ENCODE results near the gene STIP1. TPM values are rescaled to one million over a fixed set of nuclear protein-coding genes. Genes with fewer than 3 reads are reported as not detected.
A peak's percentile ranks its signal among the peaks of the same experiment; 100 is the strongest.
"Not testable (repeated sequence)": the region's sequence is repeated elsewhere in the genome, so short reads cannot be mapped to it uniquely, and the experiment has no call there.

The STIP1 gene
- total and polyA plus RNA-seq, 4 experiments from 2014 or later = 37.1 to 106 (median 98.1) TPM

GRCh38 chr11:64161037-64161436 is 24.9 kb upstream of the STIP1 start:
- intact Hi-C loops (cut with micrococcal nuclease) = no loop called here
- Histone ChIP-seq H3K4me1 (ENCODE audit: insufficient read depth, low read length) (peaks cover 6% of the 10 kb centered on the region), H3K4me3 (ENCODE audit: low read length in 2 of 2) (no peak overlapping the region), H3K27me3 (ENCODE audit: insufficient read depth, low read length) (no peaks in the 10 kb centered on the region), H3K27ac (ENCODE audit: low read depth, low read length) (no peak overlapping the region), H3K36me3 (ENCODE audit: insufficient read depth, low read length) (no peaks in the 10 kb centered on the region), H3K9me3 (ENCODE audit: control insufficient read depth in 1 of 2, low read length in 2 of 2) (no peaks in the 10 kb centered on the region)
- ChIA-PET CTCF (ENCODE audit: partially characterized antibody) (interaction anchor here (1.0 kb wide), 1 partner anchor 9 kb away, joined by 3 read pairs; no protein-coding TSS in a partner anchor), POLR2A (ENCODE audit: partially characterized antibody) (no interaction called here)
- H3K27me3 Mint-ChIP-seq = no peaks in the 10 kb centered on the region
- no peak overlapping the region for H3K27ac Mint-ChIP-seq
- H3K36me3 Mint-ChIP-seq = no peaks in the 10 kb centered on the region
- H3K4me1 Mint-ChIP-seq = peaks cover 1 to 8% (median 5%) of the 10 kb centered on the region in 4 donors
- no peak for DNase-seq
- H3K4me3 Mint-ChIP-seq = no peak overlapping the region
- H3K9me3 Mint-ChIP-seq = no peaks in the 10 kb centered on the region

- H3K27ac Mint-ChIP-seq; DNase-seq; H3K9me3 Mint-ChIP-seq; intact Hi-C loops (cut with micrococcal nuclease); H3K4me3 ChIP-seq (ENCODE audit: low read length in 2 of 2); H3K27ac ChIP-seq (ENCODE audit: low read depth, low read length); H3K9me3 ChIP-seq (ENCODE audit: control insufficient read depth in 1 of 2, low read length in 2 of 2); H3K27me3 ChIP-seq (ENCODE audit: insufficient read depth, low read length); H3K36me3 Mint-ChIP-seq; H3K36me3 ChIP-seq (ENCODE audit: insufficient read depth, low read length); H3K27me3 Mint-ChIP-seq: not testable (repeated sequence)
- Mint-ChIP-seq H3K4me3 (peak overlapping the region in 1 of 8 donors; percentile 15), H3K4me1 (peaks cover 4 to 15% (median 6%) of the 10 kb centered on the region in 4 donors)
- POLR2A ChIA-PET (ENCODE audit: partially characterized antibody) = interaction anchor here (0.6 kb wide), 1 partner anchor 15 kb away, joined by 3 read pairs; no protein-coding TSS in a partner anchor
- peaks cover 11% of the 10 kb centered on the region for H3K4me1 ChIP-seq (ENCODE audit: insufficient read depth, low read length)
- CTCF ChIA-PET (ENCODE audit: partially characterized antibody) = interaction anchor here (2.8 kb wide), 1 partner anchor 11 kb away, joined by 16 read pairs; no protein-coding TSS in a partner anchor
Observed at GRCh38 chr11:64162769-64163168, 23.2 kb upstream of the STIP1 start.

DNA sequence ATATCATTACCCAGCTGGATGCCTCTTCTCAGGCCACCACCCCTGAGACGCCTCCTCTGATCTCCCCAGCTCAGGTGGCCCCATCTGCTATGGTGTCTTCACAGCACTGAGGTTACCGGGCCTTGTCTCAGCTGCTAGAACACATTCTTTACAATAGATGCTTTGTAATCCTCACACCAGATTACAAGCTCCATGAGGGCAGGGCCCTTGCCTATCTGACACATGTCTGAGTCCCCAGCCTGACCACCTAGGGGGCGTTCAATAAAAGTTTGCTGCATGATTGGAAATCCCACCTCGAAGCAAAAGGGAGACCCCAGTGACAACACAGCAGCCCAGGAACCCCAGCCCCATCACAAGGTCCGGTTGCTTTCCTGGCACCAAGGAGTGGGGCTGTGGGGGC is 22.0 kb upstream of the STIP1 start:
- ChIA-PET CTCF (ENCODE audit: partially characterized antibody) (interaction anchor here (0.7 to 2.8 kb wide), 2 partner anchors 12 to 328 kb away, joined by 3 to 16 read pairs; no protein-coding TSS in a partner anchor), POLR2A (ENCODE audit: partially characterized antibody) (interaction anchor here (0.8 kb wide), 1 partner anchor 22 kb away, joined by 6 read pairs; the partner anchor contains the start of gene STIP1)
- peaks cover 4 to 15% (median 6%) of the 10 kb centered on the region in 4 donors for H3K4me1 Mint-ChIP-seq
- intact Hi-C loops (cut with micrococcal nuclease) = no loop called here
- no peaks in the 10 kb centered on the region for H3K36me3 Mint-ChIP-seq
- H3K27me3 Mint-ChIP-seq = no peaks in the 10 kb centered on the region
- DNase-seq = no peak
- Histone ChIP-seq H3K27ac (ENCODE audit: low read depth, low read length) (no peak overlapping the region), H3K4me3 (ENCODE audit: low read length in 2 of 2) (no peak overlapping the region), H3K27me3 (ENCODE audit: insufficient read depth, low read length) (no peaks in the 10 kb centered on the region), H3K36me3 (ENCODE audit: insufficient read depth, low read length) (no peaks in the 10 kb centered on the region), H3K4me1 (ENCODE audit: insufficient read depth, low read length) (peaks cover 11% of the 10 kb centered on the region), H3K9me3 (ENCODE audit: control insufficient read depth in 1 of 2, low read length in 2 of 2) (no peaks in the 10 kb centered on the region)
- H3K9me3 Mint-ChIP-seq = no peaks in the 10 kb centered on the region
- peak overlapping the region in 6 of 8 donors; percentile 5 to 66 (median 27) for H3K4me3 Mint-ChIP-seq
- H3K27ac Mint-ChIP-seq = no peak overlapping the region

GRCh38 chr11:64164392-64165312 is 21.3 kb upstream of the STIP1 start:
- H3K4me3 Mint-ChIP-seq = peak overlapping the region; percentile 73 to 83 (median 79)
- H3K36me3 Mint-ChIP-seq = no peaks in the 10 kb centered on the region
- H3K27me3 Mint-ChIP-seq = no peaks in the 10 kb centered on the region
- DNase-seq = no peak
- Histone ChIP-seq H3K36me3 (ENCODE audit: insufficient read depth, low read length) (no peaks in the 10 kb centered on the region), H3K9me3 (ENCODE audit: control insufficient read depth in 1 of 2, low read length in 2 of 2) (no peaks in the 10 kb centered on the region), H3K4me1 (ENCODE audit: insufficient read depth, low read length) (peaks cover 11% of the 10 kb centered on the region), H3K4me3 (ENCODE audit: low read length in 2 of 2) (peak overlapping the region in 1 of 2 donors; percentile 62), H3K27me3 (ENCODE audit: insufficient read depth, low read length) (no peaks in the 10 kb centered on the region), H3K27ac (ENCODE audit: low read depth, low read length) (no peak overlapping the region)
- peaks cover 4 to 15% (median 6%) of the 10 kb centered on the region in 4 donors for H3K4me1 Mint-ChIP-seq
- ChIA-PET POLR2A (ENCODE audit: partially characterized antibody) (interaction anchor here (0.6 to 2.8 kb wide), 4 partner anchors 20 to 179 kb away, joined by 3 to 25 read pairs (median 6); partner anchors contain the start of genes OTUB1 and STIP1), CTCF (ENCODE audit: partially characterized antibody) (interaction anchor here (2.8 kb wide), 1 partner anchor 13 kb away, joined by 16 read pairs; no protein-coding TSS in a partner anchor)
- intact Hi-C loops (cut with micrococcal nuclease) = no loop called here
- H3K27ac Mint-ChIP-seq = peak overlapping the region in 3 of 7 donors; percentile 37 to 48 (median 42)
- H3K9me3 Mint-ChIP-seq = no peaks in the 10 kb centered on the region

DNA sequence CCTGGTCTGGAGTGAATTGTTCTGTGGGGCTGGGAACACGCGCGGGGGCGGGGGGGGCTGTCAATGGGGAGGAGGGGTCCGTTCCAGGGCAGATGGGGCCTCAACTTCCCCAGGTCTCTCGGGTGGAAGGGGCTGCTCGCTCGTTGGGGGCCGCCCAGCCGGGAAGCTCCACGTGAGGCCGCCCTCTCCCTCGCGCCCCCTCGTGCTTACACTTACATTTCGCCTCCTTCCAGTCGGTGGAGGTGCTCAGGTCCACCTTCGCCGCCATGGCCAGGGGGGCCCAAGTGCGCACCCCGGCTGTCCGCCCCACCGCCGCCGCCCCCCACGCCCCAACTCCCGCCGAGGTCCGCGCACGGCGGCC is 20.5 kb upstream of the STIP1 start:
- H3K27me3 ChIP-seq (ENCODE audit: insufficient read depth, low read length) = no peaks in the 10 kb centered on the region
- no peaks in the 10 kb centered on the region for H3K9me3 Mint-ChIP-seq
- peak overlapping the region in 1 of 2 donors; percentile 62 for H3K4me3 ChIP-seq (ENCODE audit: low read length in 2 of 2)
- POLR2A ChIA-PET (ENCODE audit: partially characterized antibody) = interaction anchor here (0.6 to 2.8 kb wide), 4 partner anchors 19 to 180 kb away, joined by 3 to 25 read pairs (median 4); partner anchors contain the start of genes NUDT22, OTUB1, STIP1 and TRPT1
- no peak for DNase-seq
- H3K9me3 ChIP-seq (ENCODE audit: control insufficient read depth in 1 of 2, low read length in 2 of 2) = no peaks in the 10 kb centered on the region
- H3K27me3 Mint-ChIP-seq = no peaks in the 10 kb centered on the region
- intact Hi-C loops (cut with micrococcal nuclease) = no loop called here
- H3K27ac ChIP-seq (ENCODE audit: low read depth, low read length) = peak overlapping the region; percentile 55
- H3K4me1 ChIP-seq (ENCODE audit: insufficient read depth, low read length) = peaks cover 11% of the 10 kb centered on the region
- H3K27ac Mint-ChIP-seq = no peak overlapping the region
- no peaks in the 10 kb centered on the region for H3K36me3 ChIP-seq (ENCODE audit: insufficient read depth, low read length)
- CTCF ChIA-PET (ENCODE audit: partially characterized antibody) = interaction anchor here (1.2 kb wide), 1 partner anchor 137 kb away, joined by 3 read pairs; no protein-coding TSS in a partner anchor
- H3K4me3 Mint-ChIP-seq = peak overlapping the region in 5 of 8 donors; percentile 48 to 79 (median 79)
- H3K4me1 Mint-ChIP-seq = peaks cover 4 to 15% (median 6%) of the 10 kb centered on the region in 4 donors
- H3K36me3 Mint-ChIP-seq = no peaks in the 10 kb centered on the region

- H3K27me3 Mint-ChIP-seq = no peaks in the 10 kb centered on the region
- POLR2A ChIA-PET (ENCODE audit: partially characterized antibody) = interaction anchor here (0.7 to 2.8 kb wide), 8 partner anchors 19 to 180 kb away, joined by 3 to 25 read pairs (median 4); partner anchors contain the start of genes FERMT3, NUDT22, OTUB1 and PPP1R14B
- intact Hi-C loops (cut with micrococcal nuclease) = loop anchor here (2.0 kb wide), 1 partner anchor 19 kb away; no protein-coding TSS in a partner anchor
- peak within 1 kb of the TSS; percentile 55 for H3K27ac ChIP-seq (ENCODE audit: low read depth, low read length)
- H3K4me3 Mint-ChIP-seq = peak within 1 kb of the TSS; percentile 84 to 93 (median 91)
- peak within 1 kb of the TSS; percentile 47 to 62 for H3K4me3 ChIP-seq (ENCODE audit: low read length in 2 of 2)
- H3K9me3 ChIP-seq (ENCODE audit: control insufficient read depth in 1 of 2, low read length in 2 of 2) = no peaks in the 10 kb centered on the region
- CTCF ChIA-PET (ENCODE audit: partially characterized antibody) = interaction anchor here (1.2 to 1.6 kb wide), 3 partner anchors 14 to 137 kb away, joined by 3 read pairs; no protein-coding TSS in a partner anchor
- peak; percentile 63 to 76 (median 69) for DNase-seq
- no peaks in the 10 kb centered on the region for H3K36me3 ChIP-seq (ENCODE audit: insufficient read depth, low read length)
- no peaks in the 10 kb centered on the region for H3K36me3 Mint-ChIP-seq
- H3K27ac Mint-ChIP-seq = peak within 1 kb of the TSS in 6 of 7 donors; percentile 74 to 89 (median 82)
- H3K4me1 Mint-ChIP-seq = peaks cover 4 to 15% (median 6%) of the 10 kb centered on the region in 4 donors
- H3K27me3 ChIP-seq (ENCODE audit: insufficient read depth, low read length) = no peaks in the 10 kb centered on the region
- H3K9me3 Mint-ChIP-seq = no peaks in the 10 kb centered on the region
- H3K4me1 ChIP-seq (ENCODE audit: insufficient read depth, low read length) = peaks cover 11% of the 10 kb centered on the region
Observed at GRCh38 chr11:64165842-64166635, 19.9 kb upstream of the STIP1 start, which contains the start of gene MACROD1. Gene MACROD1, minus strand, starts transcription at chr11:64166113. Its CDS starts 119 bp downstream, at chr11:64165994.

Measured in CD4-positive, alpha-beta memory T cell (primary cell).